Measurements from ENCODE around the gene ATP1A4.

DNA sequence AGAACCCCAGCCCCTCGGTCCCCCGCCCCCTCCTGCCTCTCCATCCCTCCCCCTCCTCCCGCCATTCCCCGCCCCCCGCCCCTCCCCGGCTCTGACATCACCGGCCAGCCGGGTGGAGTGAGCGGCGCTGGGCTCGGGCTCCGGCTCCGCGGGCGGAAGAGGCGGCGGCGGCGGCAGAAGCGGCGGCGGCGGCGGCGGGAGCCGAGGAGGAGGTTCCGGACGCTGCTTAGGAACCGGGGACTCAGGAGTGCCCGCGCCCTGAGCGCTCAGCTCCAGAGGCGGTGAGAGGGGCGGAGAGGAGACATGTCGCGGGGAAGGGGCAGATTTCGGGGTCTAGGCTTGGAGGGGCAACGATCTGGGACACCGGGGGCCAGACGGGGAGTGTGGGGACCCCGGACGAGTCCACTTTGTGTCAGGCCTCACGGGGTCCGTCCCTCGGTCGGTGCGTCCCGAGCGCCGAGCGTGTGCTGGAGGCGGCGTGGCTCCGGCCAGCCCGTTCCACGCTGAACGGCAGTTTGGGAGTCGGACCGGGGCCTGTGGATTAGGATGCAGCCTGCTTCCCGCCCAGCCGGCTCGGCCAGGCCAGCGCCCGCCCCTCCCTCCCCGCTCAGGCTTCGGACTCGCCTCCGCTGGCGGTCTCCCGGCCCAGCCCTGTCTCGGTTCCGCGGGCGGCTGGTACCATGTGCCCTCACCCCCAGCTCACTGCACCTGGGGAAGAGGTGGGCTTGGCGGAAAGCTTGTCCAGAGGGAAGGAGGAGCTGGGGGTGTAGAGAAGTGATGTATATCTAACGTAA is 54.0 kb downstream of the ATP1A4 start, which contains the start of gene PEA15:
- no peak for TF ChIP-seq EZH2 (IDR thresholded peaks at IDR 0.05; ENCODE audit: insufficient read depth, poor library complexity, severe bottlenecking)
- TF ChIP-seq EZH2phosphoT487 (IDR thresholded peaks at IDR 0.05; ENCODE audit: insufficient read depth, low read depth): no peak
